HepG2 (cell line): ENCODE measurements around the gene BCAS1.

Experiments
- ATRX ChIP-seq: sonication (generic); formaldehyde crosslinking; IDR thresholded peaks from 2 replicates; pipeline ENCODE4 v1.4.0; 2020; ENCODE audit warnings: missing genetic modification reagents, borderline replicate concordance
- HNF4A ChIP-seq: sonication (generic); formaldehyde crosslinking; IDR thresholded peaks from 2 replicates; pipeline ENCODE4 v1.4.0; 2020; ENCODE audit warnings: missing genetic modification reagents
- NR2F6 ChIP-seq, 2 experiments: IDR thresholded peaks; 2 replicates each; pipeline ENCODE4 v1.6.1; 2016; ENCODE audit warnings: antibody characterized with exemption in 1 of 2, mild to moderate bottlenecking in 1 of 2
- SNAI1 ChIP-seq: sonication (generic); formaldehyde crosslinking; IDR thresholded peaks from 2 replicates; pipeline ENCODE4 v1.5.0; 2020; ENCODE audit warnings: mild to moderate bottlenecking, missing genetic modification reagents, borderline replicate concordance
- ZFYVE20 ChIP-seq: sonication (generic); formaldehyde crosslinking; IDR thresholded peaks from 2 replicates; pipeline ENCODE4 v1.8.0; 2023; ENCODE audit warnings: low read depth, mild to moderate bottlenecking, moderate library complexity, missing genetic modification reagents, borderline replicate concordance
- TF ChIP-seq, protein P1 (sequence below): sonication (generic); formaldehyde crosslinking; IDR thresholded peaks from 2 replicates; pipeline ENCODE4 v1.5.0; 2020; ENCODE audit warnings: mild to moderate bottlenecking, missing genetic modification reagents, moderate library complexity

GRCh38 chr20:53999077-53999476 is 71.3 kb downstream of the BCAS1 start:
- no peak for TF ChIP-seq ATRX (CRISPR knock-in tag)
- no peak for TF ChIP-seq ZFYVE20 (CRISPR knock-in tag)
- TF ChIP-seq, protein P1, sequence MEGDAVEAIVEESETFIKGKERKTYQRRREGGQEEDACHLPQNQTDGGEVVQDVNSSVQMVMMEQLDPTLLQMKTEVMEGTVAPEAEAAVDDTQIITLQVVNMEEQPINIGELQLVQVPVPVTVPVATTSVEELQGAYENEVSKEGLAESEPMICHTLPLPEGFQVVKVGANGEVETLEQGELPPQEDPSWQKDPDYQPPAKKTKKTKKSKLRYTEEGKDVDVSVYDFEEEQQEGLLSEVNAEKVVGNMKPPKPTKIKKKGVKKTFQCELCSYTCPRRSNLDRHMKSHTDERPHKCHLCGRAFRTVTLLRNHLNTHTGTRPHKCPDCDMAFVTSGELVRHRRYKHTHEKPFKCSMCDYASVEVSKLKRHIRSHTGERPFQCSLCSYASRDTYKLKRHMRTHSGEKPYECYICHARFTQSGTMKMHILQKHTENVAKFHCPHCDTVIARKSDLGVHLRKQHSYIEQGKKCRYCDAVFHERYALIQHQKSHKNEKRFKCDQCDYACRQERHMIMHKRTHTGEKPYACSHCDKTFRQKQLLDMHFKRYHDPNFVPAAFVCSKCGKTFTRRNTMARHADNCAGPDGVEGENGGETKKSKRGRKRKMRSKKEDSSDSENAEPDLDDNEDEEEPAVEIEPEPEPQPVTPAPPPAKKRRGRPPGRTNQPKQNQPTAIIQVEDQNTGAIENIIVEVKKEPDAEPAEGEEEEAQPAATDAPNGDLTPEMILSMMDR (CRISPR knock-in tag) = no peak
- TF ChIP-seq SNAI1 (CRISPR knock-in tag) = no peak
- no peak for TF ChIP-seq HNF4A
- TF ChIP-seq NR2F6 (IDR thresholded peaks at IDR 0.05) = no peak
- no peak for TF ChIP-seq NR2F6 (CRISPR knock-in tag; IDR thresholded peaks at IDR 0.05)
